HUES6 (cell line): Measurements from ENCODE around the gene VSTM4.

Source experiments
- H3K27ac ChIP-seq: 2 replicates; pipeline ENCODE4 v1.7.0; 2013; ENCODE audit warnings: low read depth, mild to moderate bottlenecking, low read length, inconsistent platforms
- H3K27me3 ChIP-seq: 2 replicates; pipeline ENCODE4 v1.6.1; 2013; ENCODE audit warnings: low read length; ENCODE audit not compliant: control insufficient read depth, insufficient read depth
- H3K36me3 ChIP-seq: 2 replicates; pipeline ENCODE4 v1.6.1; 2013; ENCODE audit warnings: low read length; ENCODE audit not compliant: control insufficient read depth, insufficient read depth
- H3K4me1 ChIP-seq: 2 replicates; pipeline ENCODE4 v1.6.1; 2013; ENCODE audit warnings: low read length; ENCODE audit not compliant: control insufficient read depth, insufficient read depth
- H3K4me3 ChIP-seq: 2 replicates; pipeline ENCODE4 v1.5.1; 2013; ENCODE audit warnings: low read depth, low read length
- H3K9ac ChIP-seq: one replicate; pipeline ENCODE4 v1.6.1; 2013; ENCODE audit warnings: mild to moderate bottlenecking, low read length
- H3K9me3 ChIP-seq: 2 replicates; pipeline ENCODE4 v1.6.1; 2013; ENCODE audit warnings: low read depth, low read length; ENCODE audit not compliant: control insufficient read depth, insufficient read depth

The VSTM4 gene

GRCh38 chr10:49005270-49005669 lies 110.1 kb downstream of the VSTM4 start:
- Histone ChIP-seq H3K9ac (no peak overlapping the region), H3K36me3 (no peaks in the 10 kb centered on the region), H3K4me1 (peaks cover 6% of the 10 kb centered on the region; the same call in 1 of the 2 replicates), H3K4me3 (no peak overlapping the region), H3K9me3 (no peaks in the 10 kb centered on the region), H3K27me3 (no peaks in the 10 kb centered on the region), H3K27ac (no peak overlapping the region)

- Histone ChIP-seq H3K27me3 (no peaks in the 10 kb centered on the region), H3K4me3 (no peak overlapping the region), H3K9me3 (no peaks in the 10 kb centered on the region), H3K4me1 (peaks cover 6% of the 10 kb centered on the region; the same call in 1 of the 2 replicates), H3K9ac (no peak overlapping the region), H3K27ac (no peak overlapping the region), H3K36me3 (no peaks in the 10 kb centered on the region)
Measured at GRCh38 chr10:49001870-49002672, 113.3 kb downstream of the VSTM4 start.

- Histone ChIP-seq H3K27ac (no peak overlapping the region), H3K9ac (no peak overlapping the region), H3K4me1 (peaks cover 6% of the 10 kb centered on the region; the same call in 1 of the 2 replicates)
Measured at GRCh38 chr10:49001402-49001801, 113.9 kb downstream of the VSTM4 start.

GRCh38 chr10:49000437-49001398 lies 114.6 kb downstream of the VSTM4 start:
- Histone ChIP-seq H3K4me1 (peaks cover 6% of the 10 kb centered on the region; the same call in 1 of the 2 replicates), H3K9ac (no peak overlapping the region), H3K9me3 (no peaks in the 10 kb centered on the region), H3K27me3 (no peaks in the 10 kb centered on the region), H3K4me3 (no peak overlapping the region), H3K27ac (no peak overlapping the region), H3K36me3 (no peaks in the 10 kb centered on the region)

More at GRCh38 chr10:49001402-49001801, 113.9 kb downstream of the VSTM4 start:
- Histone ChIP-seq H3K4me3 (no peak overlapping the region), H3K9me3 (no peaks in the 10 kb centered on the region), H3K36me3 (no peaks in the 10 kb centered on the region), H3K27me3 (no peaks in the 10 kb centered on the region)

GRCh38 chr10:48999346-48999745 lies 116.0 kb downstream of the VSTM4 start:
- H3K9ac ChIP-seq = no peak overlapping the region
- H3K9me3 ChIP-seq = no peaks in the 10 kb centered on the region
- H3K36me3 ChIP-seq = no peaks in the 10 kb centered on the region
- H3K4me1 ChIP-seq = peaks cover 6% of the 10 kb centered on the region; the same call in 1 of the 2 replicates
- no peak overlapping the region for H3K4me3 ChIP-seq
- H3K27me3 ChIP-seq = no peaks in the 10 kb centered on the region
- H3K27ac ChIP-seq = no peak overlapping the region

- Histone ChIP-seq H3K27ac (no peak overlapping the region), H3K27me3 (no peaks in the 10 kb centered on the region), H3K4me1 (no peaks in the 10 kb centered on the region), H3K36me3 (no peaks in the 10 kb centered on the region), H3K4me3 (no peak overlapping the region), H3K9me3 (no peaks in the 10 kb centered on the region), H3K9ac (no peak overlapping the region)
Measured at GRCh38 chr10:48996329-48996728, 119.0 kb downstream of the VSTM4 start.

- Histone ChIP-seq H3K4me3 (no peak overlapping the region), H3K27ac (no peak overlapping the region), H3K36me3 (no peaks in the 10 kb centered on the region)
Measured at GRCh38 chr10:48993627-48994026, 121.7 kb downstream of the VSTM4 start.

GRCh38 chr10:48990226-48990625 lies 125.1 kb downstream of the VSTM4 start:
- no peak overlapping the region for H3K4me3 ChIP-seq
- H3K9ac ChIP-seq = no peak overlapping the region
- no peaks in the 10 kb centered on the region for H3K36me3 ChIP-seq
- H3K4me1 ChIP-seq = no peaks in the 10 kb centered on the region
- no peaks in the 10 kb centered on the region for H3K27me3 ChIP-seq
- H3K27ac ChIP-seq = no peak overlapping the region
- H3K9me3 ChIP-seq = no peaks in the 10 kb centered on the region

More at GRCh38 chr10:48993627-48994026, 121.7 kb downstream of the VSTM4 start:
- Histone ChIP-seq H3K4me1 (no peaks in the 10 kb centered on the region), H3K27me3 (no peaks in the 10 kb centered on the region), H3K9me3 (no peaks in the 10 kb centered on the region), H3K9ac (no peak overlapping the region)

- Histone ChIP-seq H3K9ac (no peak overlapping the region), H3K9me3 (no peaks in the 10 kb centered on the region), H3K4me1 (no peaks in the 10 kb centered on the region), H3K4me3 (no peak overlapping the region), H3K27me3 (no peaks in the 10 kb centered on the region), H3K36me3 (no peaks in the 10 kb centered on the region), H3K27ac (no peak overlapping the region)
Measured at GRCh38 chr10:48985621-48986158, 129.6 kb downstream of the VSTM4 start.

- Histone ChIP-seq H3K9ac (no peak overlapping the region), H3K27me3 (no peaks in the 10 kb centered on the region), H3K36me3 (no peaks in the 10 kb centered on the region), H3K27ac (no peak overlapping the region), H3K4me3 (no peak overlapping the region), H3K9me3 (no peaks in the 10 kb centered on the region), H3K4me1 (no peaks in the 10 kb centered on the region)
Measured at GRCh38 chr10:48983648-48984351, 131.5 kb downstream of the VSTM4 start.
